HG02970 (cell line): ENCODE results near the gene GABRG3.

ENCODE experiments used
- ATAC-seq: cut with Tn5 transposase; IDR thresholded peaks from one replicate; pipeline ENCODE4 v1.9.1; 2021; ENCODE audit warnings: mild to moderate bottlenecking, moderate library complexity, moderate number of reproducible peaks; ENCODE audit not compliant: unreplicated experiment, low FRiP score

The GABRG3 gene

GRCh38 chr15:27482287-27482686, 511.3 kb downstream of the GABRG3 start:
- no peak for ATAC-seq

- ATAC-seq = no peak
Measured at GRCh38 chr15:27483124-27483523, 512.1 kb downstream of the GABRG3 start.

GRCh38 chr15:27485265-27485664, 514.3 kb downstream of the GABRG3 start:
- no peak for ATAC-seq

- ATAC-seq = no peak
Measured at GRCh38 chr15:27486051-27486450, 515.1 kb downstream of the GABRG3 start.

- no peak for ATAC-seq
Measured at GRCh38 chr15:27486683-27487647, 516.0 kb downstream of the GABRG3 start.

GRCh38 chr15:27487846-27488245, 516.9 kb downstream of the GABRG3 start:
- no peak for ATAC-seq

GRCh38 chr15:27490867-27491595, 520.0 kb downstream of the GABRG3 start:
- no peak for ATAC-seq

GRCh38 chr15:27491666-27492621, 521.0 kb downstream of the GABRG3 start:
- ATAC-seq = no peak

- no peak for ATAC-seq
Measured at GRCh38 chr15:27495963-27496459, 525.0 kb downstream of the GABRG3 start.

- no peak for ATAC-seq
Measured at GRCh38 chr15:27498700-27499099, 527.7 kb downstream of the GABRG3 start.

- no peak for ATAC-seq
Measured at GRCh38 chr15:27499191-27499590, 528.2 kb downstream of the GABRG3 start.

- ATAC-seq = no peak
Measured at GRCh38 chr15:27499719-27500118, 528.7 kb downstream of the GABRG3 start.

- no peak for ATAC-seq
Measured at GRCh38 chr15:27500206-27500605, 529.2 kb downstream of the GABRG3 start.

GRCh38 chr15:27506752-27507151, 535.8 kb downstream of the GABRG3 start:
- ATAC-seq = no peak

- ATAC-seq = no peak
Measured at GRCh38 chr15:27509014-27509413, 538.0 kb downstream of the GABRG3 start.

GRCh38 chr15:27512281-27513001, 541.5 kb downstream of the GABRG3 start:
- no peak for ATAC-seq

GRCh38 chr15:27514526-27514925, 543.5 kb downstream of the GABRG3 start:
- no peak for ATAC-seq

GRCh38 chr15:27527490-27528067, 556.6 kb downstream of the GABRG3 start:
- no peak for ATAC-seq

- ATAC-seq = no peak
Measured at GRCh38 chr15:27529399-27529798, 558.4 kb downstream of the GABRG3 start.
